GM18498 (cell line): ENCODE measurements around the gene TBRG1.
A peak's percentile ranks its signal among the peaks of the same experiment; 100 is the strongest.

Experiments
- ATAC-seq: cut with Tn5 transposase; IDR thresholded peaks from one replicate; pipeline ENCODE4 v1.9.1; 2021; ENCODE audit warnings: mild to moderate bottlenecking, moderate library complexity; ENCODE audit not compliant: unreplicated experiment

TBRG1 gene

DNA sequence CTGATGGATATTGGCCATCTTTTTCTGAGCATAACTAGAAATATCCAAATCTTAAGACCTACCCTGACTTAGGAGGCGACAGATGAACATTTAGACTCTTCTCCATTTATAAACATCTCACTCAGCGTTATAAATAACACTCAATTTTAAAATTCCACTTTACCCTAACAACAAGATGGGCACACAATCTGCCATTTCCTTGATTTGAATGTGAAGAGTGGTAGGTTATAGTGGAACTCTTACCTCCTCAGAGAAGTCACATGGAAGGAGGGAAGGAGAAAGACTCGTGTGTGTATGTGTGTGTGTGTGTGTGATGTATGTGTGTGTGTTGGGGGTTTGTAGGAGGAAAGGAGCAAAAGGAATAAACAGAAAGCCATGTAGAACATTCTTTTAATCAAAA is 35.8 kb downstream of the TBRG1 start:
- ATAC-seq: no peak

DNA sequence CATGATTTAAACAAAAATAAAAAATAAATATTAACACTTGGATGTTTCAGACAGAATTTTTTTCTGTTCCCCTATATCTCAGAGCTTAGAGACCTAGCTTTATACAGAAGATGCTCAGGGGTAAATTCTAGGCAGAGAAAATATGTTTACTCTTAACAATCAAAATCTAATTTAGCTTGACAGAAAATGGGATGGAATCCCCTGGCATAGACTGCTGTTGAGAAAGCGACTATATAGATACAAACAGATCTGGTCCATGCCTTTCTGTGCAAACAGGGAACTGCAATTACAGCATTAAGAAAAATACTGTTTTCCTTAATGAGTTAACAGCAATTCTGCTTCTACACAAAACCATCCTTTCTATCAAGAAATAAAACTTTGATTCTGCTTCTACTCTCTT is 36.3 kb downstream of the TBRG1 start:
- no peak for ATAC-seq

- no peak for ATAC-seq
Measured at GRCh38 chr11:124661553-124661952, 38.9 kb downstream of the TBRG1 start.

- ATAC-seq: no peak
Measured at GRCh38 chr11:124662106-124662505, 39.4 kb downstream of the TBRG1 start.

GRCh38 chr11:124663861-124664260 is 41.2 kb downstream of the TBRG1 start:
- no peak for ATAC-seq

DNA sequence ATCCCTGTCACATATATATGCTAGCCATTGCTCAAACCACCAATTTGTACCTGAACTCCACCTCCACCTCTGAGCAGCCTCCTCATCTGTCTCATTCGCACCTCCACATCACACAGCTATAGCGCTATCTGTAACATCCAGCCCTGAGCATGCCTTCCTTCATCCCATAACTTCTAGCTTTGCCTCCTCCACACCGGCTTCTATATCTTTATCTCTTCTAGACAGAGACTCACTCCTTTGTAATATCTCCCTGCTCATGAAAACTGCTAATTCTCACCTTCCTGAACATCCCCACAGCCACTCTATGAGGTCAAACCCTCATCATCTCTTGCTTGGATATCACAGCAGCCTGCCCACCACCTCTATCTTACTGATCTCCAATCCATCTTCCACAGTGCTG is 44.9 kb downstream of the TBRG1 start:
- ATAC-seq: no peak

- peak; percentile 32 for ATAC-seq
Measured at GRCh38 chr11:124669193-124669592, 46.5 kb downstream of the TBRG1 start.

DNA sequence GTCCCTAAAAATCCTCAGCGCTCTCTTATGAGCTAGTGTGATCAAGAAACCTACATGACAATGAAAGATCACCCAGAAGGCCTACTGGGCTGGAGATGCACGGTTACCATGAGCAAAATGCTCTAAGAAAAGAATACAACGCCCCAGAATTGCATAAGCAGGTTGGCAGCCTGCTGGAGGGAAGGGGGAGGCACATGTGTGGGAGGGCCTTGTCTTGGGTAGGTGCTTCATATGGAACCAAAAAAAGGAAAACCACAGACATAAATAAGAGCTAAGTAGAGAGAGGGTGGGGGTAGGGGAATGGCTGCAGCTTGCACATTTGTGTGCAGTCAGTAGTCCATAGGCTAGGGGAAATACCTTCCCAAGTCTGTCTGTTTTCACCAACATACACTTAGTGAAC is 48.1 kb downstream of the TBRG1 start:
- peak; percentile 26 for ATAC-seq

DNA sequence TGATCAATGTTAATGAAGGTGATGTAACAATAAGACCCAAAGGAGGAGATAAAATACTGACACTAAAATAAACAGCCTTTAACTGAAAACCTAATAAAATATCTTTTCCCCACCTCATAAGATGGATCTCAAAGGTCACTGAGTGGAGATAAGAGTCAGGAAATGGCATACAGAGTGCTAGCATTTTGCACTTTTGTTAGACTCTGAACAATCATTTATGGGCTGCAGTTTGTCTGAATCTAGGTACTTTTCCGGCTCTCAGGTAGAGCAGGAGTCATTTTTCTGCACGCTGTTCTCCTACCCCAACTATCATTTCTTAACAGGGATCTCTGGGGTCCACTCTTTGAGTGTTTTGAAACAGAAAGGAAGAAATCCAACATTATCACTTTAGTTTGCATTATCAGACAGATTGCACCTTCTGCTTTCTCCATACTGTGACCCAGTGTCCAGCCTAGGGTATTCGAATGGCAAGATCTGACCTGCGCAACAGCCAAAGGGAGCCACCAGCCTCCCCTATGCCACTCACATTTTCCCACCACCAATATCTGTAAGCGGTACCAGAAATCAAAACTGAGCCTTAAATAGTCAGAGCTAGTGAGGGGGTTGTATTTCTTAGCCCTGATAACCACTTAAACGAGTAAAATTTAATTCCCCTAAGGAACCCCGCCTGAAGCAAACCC is 50.0 kb downstream of the TBRG1 start:
- ATAC-seq: no peak

- ATAC-seq: peak; percentile 92
Measured at GRCh38 chr11:124673333-124674167, 50.9 kb downstream of the TBRG1 start, which contains the start of the genes SIAE and SPA17. Gene SIAE, minus strand, starts transcription at chr11:124673739. Its CDS starts 31 bp downstream, at chr11:124673708. Gene SPA17, plus strand, starts transcription at chr11:124673904. Its CDS starts 1,361 bp downstream, at chr11:124675265.

GRCh38 chr11:124674168-124674517 is 51.5 kb downstream of the TBRG1 start:
- ATAC-seq: no peak

DNA sequence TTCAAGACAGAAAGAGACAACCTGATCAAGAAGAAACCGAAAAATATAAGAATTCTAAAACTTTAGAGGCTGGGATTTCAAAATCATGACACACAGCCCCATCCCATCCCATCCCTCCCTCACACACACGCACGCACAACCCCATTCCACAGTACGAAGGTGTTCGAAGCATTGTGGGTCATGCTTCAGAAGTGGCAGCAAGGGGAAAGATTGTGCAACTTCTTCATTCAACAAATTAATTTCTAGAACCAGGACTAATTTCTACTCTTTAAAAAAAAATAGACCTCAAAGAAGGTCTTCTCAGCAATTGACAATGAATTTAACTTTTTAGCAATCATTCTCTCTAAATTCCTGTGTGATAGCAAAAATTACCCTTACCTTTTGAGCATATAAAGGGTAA is 51.9 kb downstream of the TBRG1 start:
- no peak for ATAC-seq

GRCh38 chr11:124676386-124676785 is 53.7 kb downstream of the TBRG1 start:
- ATAC-seq: no peak

GRCh38 chr11:124678416-124678815 is 55.8 kb downstream of the TBRG1 start:
- ATAC-seq: no peak

DNA sequence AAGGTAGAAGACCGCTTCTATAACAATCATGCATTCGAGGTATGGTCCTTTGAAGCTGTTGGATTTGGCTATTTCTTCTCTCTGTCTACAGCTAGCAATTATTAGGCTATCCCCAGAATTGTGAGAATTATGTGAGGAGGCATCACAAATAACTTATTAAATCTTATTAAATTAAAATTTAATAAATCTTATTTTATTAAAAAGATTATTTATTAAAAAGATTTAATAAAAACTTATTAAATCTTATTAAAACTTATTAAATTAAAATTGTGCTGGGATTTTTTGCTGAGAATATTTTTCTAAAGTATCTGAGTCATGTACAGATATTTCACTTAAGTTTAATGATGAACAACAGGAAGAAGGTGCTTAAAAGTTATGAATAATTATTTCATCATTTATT is 58.8 kb downstream of the TBRG1 start:
- ATAC-seq: no peak

- no peak for ATAC-seq
Measured at GRCh38 chr11:124682443-124682842, 59.8 kb downstream of the TBRG1 start.
